NT2/D1 (cell line): Measurements from ENCODE around the gene TMEM97.
"Not testable (repeated sequence)": the region's sequence is repeated elsewhere in the genome, so short reads cannot be mapped to it uniquely, and the experiment has no call there.

Experiments used
- DNase-seq: peaks from one replicate; pipeline ENCODE4 v3.0.0-alpha.2; 2011; ENCODE audit warnings: low read depth, low spot score
- H3K27me3 ChIP-seq: 2 replicates; pipeline ENCODE4 v1.6.0; 2011; ENCODE audit warnings: mild to moderate bottlenecking; ENCODE audit not compliant: insufficient read length, insufficient read depth
- H3K36me3 ChIP-seq: 2 replicates; pipeline ENCODE4 v1.6.1; 2011; ENCODE audit warnings: mild to moderate bottlenecking, low read length, mixed read lengths; ENCODE audit not compliant: insufficient read depth, insufficient read length
- H3K4me1 ChIP-seq: 2 replicates; pipeline ENCODE4 v1.5.1; 2011; ENCODE audit not compliant: insufficient read depth, insufficient read length
- H3K4me3 ChIP-seq: 2 replicates; pipeline ENCODE4 v1.5.1; 2011; ENCODE audit warnings: low read depth; ENCODE audit not compliant: insufficient read length
- H3K9ac ChIP-seq: 2 replicates; pipeline ENCODE4 v1.6.0; 2011; ENCODE audit warnings: low read depth; ENCODE audit not compliant: insufficient read length
- H3K9me3 ChIP-seq: 2 replicates; pipeline ENCODE4 v1.5.1; 2011; ENCODE audit warnings: mild to moderate bottlenecking, low read length; ENCODE audit not compliant: insufficient read depth
- SUZ12 ChIP-seq: IDR thresholded peaks from 2 replicates; pipeline ENCODE4 v1.6.1; 2011; ENCODE audit not compliant: insufficient read length, insufficient read depth; ENCODE audit errors: extremely low read depth
- YY1 ChIP-seq: IDR thresholded peaks from 2 replicates; pipeline ENCODE4 v1.6.1; 2011; ENCODE audit not compliant: insufficient read length, insufficient read depth
- ZNF274 ChIP-seq: IDR thresholded peaks from 2 replicates; pipeline ENCODE4 v1.6.1; 2011; ENCODE audit warnings: mild to moderate bottlenecking, low read depth, low read length

Gene TMEM97

GRCh38 chr17:28318759-28319597 lies at the start of gene TMEM97:
Gene TMEM97 (plus strand): TSS chr17:28319200. CDS start chr17:28319240, 40 bp downstream.
- TF ChIP-seq SUZ12 (no peak), YY1 (no peak), ZNF274 (no peak)

GRCh38 chr17:28270055-28270454 lies 48.9 kb upstream of the TMEM97 start:
- Histone ChIP-seq H3K9me3 (peaks cover 8% of the 10 kb centered on the region; the same call in 1 of the 2 replicates), H3K36me3 (no peaks in the 10 kb centered on the region), H3K4me3 (no peak overlapping the region), H3K4me1 (peaks cover 2% of the 10 kb centered on the region), H3K9ac (no peak overlapping the region), H3K27me3 (no peaks in the 10 kb centered on the region)
- TF ChIP-seq ZNF274: no peak
- no peak for DNase-seq

More at GRCh38 chr17:28318759-28319597, at the start of gene TMEM97:
- Histone ChIP-seq H3K4me1 (peaks cover 2% of the 10 kb centered on the region), H3K36me3 (peaks cover 16% of the 10 kb centered on the region), H3K9me3 (no peaks in the 10 kb centered on the region), H3K9ac (peak within 1 kb of the TSS; percentile 98), H3K27me3 (no peaks in the 10 kb centered on the region), H3K4me3 (peak within 1 kb of the TSS; percentile 93)
- peak; percentile 83 for DNase-seq

GRCh38 chr17:28270926-28271325 lies 48.1 kb upstream of the TMEM97 start:
- Histone ChIP-seq H3K36me3 (no peaks in the 10 kb centered on the region), H3K27me3 (no peaks in the 10 kb centered on the region), H3K9me3 (peaks cover 7% of the 10 kb centered on the region; the same call in 1 of the 2 replicates), H3K4me3 (no peak overlapping the region), H3K4me1 (peaks cover 2% of the 10 kb centered on the region), H3K9ac (no peak overlapping the region)
- DNase-seq: no peak
- TF ChIP-seq ZNF274: no peak
- no peak for TF ChIP-seq SUZ12
- no peak for TF ChIP-seq YY1

- Histone ChIP-seq H3K9ac (no peak overlapping the region), H3K27me3 (no peaks in the 10 kb centered on the region), H3K4me3 (no peak overlapping the region), H3K36me3 (no peaks in the 10 kb centered on the region), H3K9me3 (peaks cover 2% of the 10 kb centered on the region; the same call in 1 of the 2 replicates), H3K4me1 (peaks cover 2% of the 10 kb centered on the region)
- TF ChIP-seq YY1 (no peak), ZNF274 (no peak), SUZ12 (no peak)
- no peak for DNase-seq
Measured at GRCh38 chr17:28271431-28271830, 47.6 kb upstream of the TMEM97 start.

GRCh38 chr17:28272166-28272565 lies 46.8 kb upstream of the TMEM97 start:
- no peak overlapping the region for H3K4me3 ChIP-seq
- peaks cover 2% of the 10 kb centered on the region for H3K4me1 ChIP-seq
- H3K9me3 ChIP-seq: no peaks in the 10 kb centered on the region; the same call in 1 of the 2 replicates
- H3K27me3 ChIP-seq: no peaks in the 10 kb centered on the region
- H3K9ac ChIP-seq: no peak overlapping the region
- TF ChIP-seq YY1: no peak
- TF ChIP-seq ZNF274: no peak
- TF ChIP-seq SUZ12: no peak
- no peak for DNase-seq
- H3K36me3 ChIP-seq: no peaks in the 10 kb centered on the region

GRCh38 chr17:28273341-28273740 lies 45.7 kb upstream of the TMEM97 start:
- H3K9ac ChIP-seq, DNase-seq, H3K4me3 ChIP-seq, H3K27me3 ChIP-seq, H3K4me1 ChIP-seq, H3K9me3 ChIP-seq, H3K36me3 ChIP-seq: not testable (repeated sequence)

GRCh38 chr17:28274591-28275265 lies 44.3 kb upstream of the TMEM97 start:
- H3K4me3 ChIP-seq: no peak overlapping the region
- H3K36me3 ChIP-seq: no peaks in the 10 kb centered on the region
- peaks cover 2% of the 10 kb centered on the region for H3K4me1 ChIP-seq
- H3K9me3 ChIP-seq: no peaks in the 10 kb centered on the region
- no peak overlapping the region for H3K9ac ChIP-seq
- no peaks in the 10 kb centered on the region for H3K27me3 ChIP-seq
- no peak for TF ChIP-seq ZNF274
- TF ChIP-seq YY1: no peak
- no peak for TF ChIP-seq SUZ12
- no peak for DNase-seq
